ENCODE data around the gene NME8.

NME8 gene

DNA sequence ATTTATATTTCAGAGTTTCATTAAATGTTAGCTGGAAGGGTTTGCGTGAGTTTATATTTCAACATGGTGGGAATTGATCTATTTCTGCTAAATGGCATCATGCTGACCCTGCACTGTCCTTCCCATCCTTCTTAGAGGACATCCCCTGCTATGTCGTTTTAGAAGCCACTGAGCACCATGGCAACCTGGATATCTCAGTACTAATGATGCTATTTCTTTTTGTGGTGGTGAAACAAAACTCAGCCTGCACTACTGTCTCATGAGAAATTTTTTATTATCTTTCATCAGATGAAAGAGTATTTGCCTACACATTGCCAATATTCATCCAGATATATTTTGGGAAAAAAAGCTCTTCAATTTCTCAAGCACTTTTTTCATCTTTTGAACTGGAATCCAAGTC, 84.1 kb downstream of the NME8 start:
- TF ChIP-seq YY1 (IDR thresholded peaks at IDR 0.05; ENCODE audit: low read depth) (no peak), FOXM1 (IDR thresholded peaks at IDR 0.05; ENCODE audit: borderline replicate concordance, low read depth) (no peak), RAD21 (IDR thresholded peaks at IDR 0.05; ENCODE audit: low read depth) (no peak)
- TF ChIP-seq, protein P1, sequence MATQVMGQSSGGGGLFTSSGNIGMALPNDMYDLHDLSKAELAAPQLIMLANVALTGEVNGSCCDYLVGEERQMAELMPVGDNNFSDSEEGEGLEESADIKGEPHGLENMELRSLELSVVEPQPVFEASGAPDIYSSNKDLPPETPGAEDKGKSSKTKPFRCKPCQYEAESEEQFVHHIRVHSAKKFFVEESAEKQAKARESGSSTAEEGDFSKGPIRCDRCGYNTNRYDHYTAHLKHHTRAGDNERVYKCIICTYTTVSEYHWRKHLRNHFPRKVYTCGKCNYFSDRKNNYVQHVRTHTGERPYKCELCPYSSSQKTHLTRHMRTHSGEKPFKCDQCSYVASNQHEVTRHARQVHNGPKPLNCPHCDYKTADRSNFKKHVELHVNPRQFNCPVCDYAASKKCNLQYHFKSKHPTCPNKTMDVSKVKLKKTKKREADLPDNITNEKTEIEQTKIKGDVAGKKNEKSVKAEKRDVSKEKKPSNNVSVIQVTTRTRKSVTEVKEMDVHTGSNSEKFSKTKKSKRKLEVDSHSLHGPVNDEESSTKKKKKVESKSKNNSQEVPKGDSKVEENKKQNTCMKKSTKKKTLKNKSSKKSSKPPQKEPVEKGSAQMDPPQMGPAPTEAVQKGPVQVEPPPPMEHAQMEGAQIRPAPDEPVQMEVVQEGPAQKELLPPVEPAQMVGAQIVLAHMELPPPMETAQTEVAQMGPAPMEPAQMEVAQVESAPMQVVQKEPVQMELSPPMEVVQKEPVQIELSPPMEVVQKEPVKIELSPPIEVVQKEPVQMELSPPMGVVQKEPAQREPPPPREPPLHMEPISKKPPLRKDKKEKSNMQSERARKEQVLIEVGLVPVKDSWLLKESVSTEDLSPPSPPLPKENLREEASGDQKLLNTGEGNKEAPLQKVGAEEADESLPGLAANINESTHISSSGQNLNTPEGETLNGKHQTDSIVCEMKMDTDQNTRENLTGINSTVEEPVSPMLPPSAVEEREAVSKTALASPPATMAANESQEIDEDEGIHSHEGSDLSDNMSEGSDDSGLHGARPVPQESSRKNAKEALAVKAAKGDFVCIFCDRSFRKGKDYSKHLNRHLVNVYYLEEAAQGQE (IDR thresholded peaks at IDR 0.05; ENCODE audit: low read depth), result no peak

DNA sequence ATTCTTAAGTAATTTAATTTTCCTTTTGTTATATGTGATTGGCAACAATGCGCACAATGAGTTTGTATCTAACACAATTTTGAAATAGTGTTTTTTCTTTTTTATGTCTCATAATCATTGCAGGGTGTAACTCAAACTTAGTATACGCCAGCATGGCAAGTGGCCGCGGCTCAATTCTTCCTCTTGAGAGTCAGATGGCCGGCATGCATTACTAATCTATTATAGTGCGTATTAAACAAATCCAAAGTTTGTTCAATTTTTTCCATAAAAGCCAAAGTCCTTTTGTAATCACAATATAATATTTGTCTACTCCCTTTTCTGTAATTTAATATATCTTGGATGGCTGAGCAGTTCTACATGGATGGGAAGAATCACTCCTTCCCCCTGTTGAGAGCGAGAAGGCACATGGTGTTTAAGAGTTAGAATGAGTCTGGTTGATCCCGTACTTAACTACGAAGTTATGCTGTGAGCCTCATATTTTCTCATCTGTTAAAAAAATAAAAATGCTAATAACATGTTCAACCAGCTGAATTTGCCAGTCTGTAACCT, 84.7 kb downstream of the NME8 start:
- TF ChIP-seq ZBTB7A (IDR thresholded peaks at IDR 0.05; ENCODE audit: low read depth) (no peak), EP300 (IDR thresholded peaks at IDR 0.05; ENCODE audit: borderline replicate concordance) (no peak), NFIC (IDR thresholded peaks at IDR 0.05) (no peak), TAF1 (IDR thresholded peaks at IDR 0.05; ENCODE audit: low read depth) (no peak), EGR1 (IDR thresholded peaks at IDR 0.05) (no peak), RAD21 (IDR thresholded peaks at IDR 0.05; ENCODE audit: low read depth) (no peak)

DNA sequence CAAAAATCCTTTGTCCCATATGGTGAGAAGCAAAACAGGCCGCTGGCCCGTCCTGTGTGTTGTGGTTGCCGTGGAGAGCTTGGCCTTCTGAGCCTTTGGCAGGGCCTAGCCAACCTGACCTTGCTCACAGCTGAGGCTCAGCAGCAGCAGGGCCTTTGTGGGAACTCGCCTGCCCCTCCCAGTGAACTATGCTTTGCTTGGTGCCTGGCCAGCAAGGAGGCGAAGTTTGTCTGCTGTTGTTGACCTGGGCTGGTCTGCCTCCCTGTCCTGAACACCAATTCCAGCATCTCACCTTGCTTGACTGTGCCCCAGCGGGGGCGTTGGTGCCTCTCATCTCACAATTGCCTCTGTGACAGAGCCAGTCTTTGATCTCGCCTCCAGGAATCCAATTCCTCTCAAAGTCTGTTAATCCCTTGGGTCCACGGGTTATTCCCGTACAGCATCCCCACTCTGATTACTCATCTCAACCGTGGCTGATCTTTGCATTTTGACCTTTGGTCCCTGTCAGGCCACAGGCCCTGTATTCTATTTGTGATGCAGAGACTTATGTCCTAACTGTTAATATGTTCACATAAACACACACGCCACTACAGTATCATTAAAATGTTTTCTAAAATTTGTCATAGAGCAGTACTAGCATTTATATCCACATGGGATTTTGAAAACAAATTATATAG, 94.7 kb downstream of the NME8 start:
- TF ChIP-seq YY1 (IDR thresholded peaks at IDR 0.05; ENCODE audit: low read depth) (no peak), ZBTB7A (IDR thresholded peaks at IDR 0.05; ENCODE audit: low read depth) (no peak), NFIC (IDR thresholded peaks at IDR 0.05) (no peak), CREB1 (IDR thresholded peaks at IDR 0.05; ENCODE audit: low read depth) (no peak), RAD21 (IDR thresholded peaks at IDR 0.05; ENCODE audit: low read depth) (no peak), TEAD4 (IDR thresholded peaks at IDR 0.05) (no peak), TAF1 (IDR thresholded peaks at IDR 0.05; ENCODE audit: low read depth) (no peak), TCF12 (IDR thresholded peaks at IDR 0.05; ENCODE audit: low read depth) (no peak)
- TF ChIP-seq, protein P1 (IDR thresholded peaks at IDR 0.05; ENCODE audit: low read depth), result no peak

DNA sequence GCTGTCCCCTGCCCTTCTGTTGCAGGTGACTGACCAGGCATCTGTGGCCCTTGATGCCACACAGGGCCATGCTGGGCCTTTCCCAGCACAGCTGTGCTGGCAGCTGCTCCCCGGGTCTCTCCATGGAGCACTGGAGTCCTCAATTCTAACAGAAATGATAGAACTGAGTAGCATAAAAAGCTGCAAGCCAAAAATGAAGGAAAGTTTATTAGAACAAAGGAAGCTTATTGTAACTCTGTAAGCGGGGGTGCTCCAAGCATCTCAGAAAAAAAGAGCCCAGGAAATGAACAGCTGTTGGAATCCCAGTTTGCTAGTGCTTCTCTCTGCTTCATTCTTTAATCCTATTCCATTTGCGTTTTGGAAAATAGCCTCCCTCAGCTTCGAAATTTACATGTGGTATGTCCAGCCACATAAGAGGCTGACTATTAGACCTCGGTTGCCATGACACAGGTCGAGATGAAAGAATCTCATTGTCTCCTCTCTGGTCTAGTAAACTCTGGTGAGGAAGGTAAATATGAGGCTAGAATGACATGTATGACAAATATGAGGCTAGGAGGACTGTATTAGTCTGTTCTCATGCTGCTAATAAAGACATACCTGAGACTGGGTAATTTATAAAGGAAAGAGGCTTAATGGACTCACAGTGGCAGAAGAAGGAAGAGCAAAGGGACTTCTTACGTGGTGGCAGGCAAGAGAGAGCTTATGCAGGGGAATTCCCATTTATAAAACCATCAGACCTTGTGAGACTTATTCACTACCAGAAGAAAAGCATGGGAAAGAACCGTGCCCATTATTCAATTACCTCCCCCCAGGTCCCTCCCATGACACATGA, 95.7 kb downstream of the NME8 start:
- TF ChIP-seq YY1 (IDR thresholded peaks at IDR 0.05; ENCODE audit: low read depth) (no peak), CREB1 (IDR thresholded peaks at IDR 0.05; ENCODE audit: low read depth) (no peak), ZBTB7A (IDR thresholded peaks at IDR 0.05; ENCODE audit: low read depth) (no peak), NFIC (IDR thresholded peaks at IDR 0.05) (no peak), CEBPB (IDR thresholded peaks at IDR 0.05) (no peak), TEAD4 (IDR thresholded peaks at IDR 0.05) (no peak), EP300 (IDR thresholded peaks at IDR 0.05; ENCODE audit: borderline replicate concordance) (no peak), RAD21 (IDR thresholded peaks at IDR 0.05; ENCODE audit: low read depth) (no peak), TAF1 (IDR thresholded peaks at IDR 0.05; ENCODE audit: low read depth) (no peak), EGR1 (IDR thresholded peaks at IDR 0.05) (no peak), FOXM1 (IDR thresholded peaks at IDR 0.05; ENCODE audit: borderline replicate concordance, low read depth) (no peak), TCF12 (IDR thresholded peaks at IDR 0.05; ENCODE audit: low read depth) (no peak)
- TF ChIP-seq, protein P1 (IDR thresholded peaks at IDR 0.05; ENCODE audit: low read depth), result no peak
- TF ChIP-seq, protein P2, sequence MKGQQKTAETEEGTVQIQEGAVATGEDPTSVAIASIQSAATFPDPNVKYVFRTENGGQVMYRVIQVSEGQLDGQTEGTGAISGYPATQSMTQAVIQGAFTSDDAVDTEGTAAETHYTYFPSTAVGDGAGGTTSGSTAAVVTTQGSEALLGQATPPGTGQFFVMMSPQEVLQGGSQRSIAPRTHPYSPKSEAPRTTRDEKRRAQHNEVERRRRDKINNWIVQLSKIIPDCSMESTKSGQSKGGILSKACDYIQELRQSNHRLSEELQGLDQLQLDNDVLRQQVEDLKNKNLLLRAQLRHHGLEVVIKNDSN (IDR thresholded peaks at IDR 0.05), result no peak
- TF ChIP-seq, protein P3, sequence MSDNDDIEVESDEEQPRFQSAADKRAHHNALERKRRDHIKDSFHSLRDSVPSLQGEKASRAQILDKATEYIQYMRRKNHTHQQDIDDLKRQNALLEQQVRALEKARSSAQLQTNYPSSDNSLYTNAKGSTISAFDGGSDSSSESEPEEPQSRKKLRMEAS (IDR thresholded peaks at IDR 0.05), result no peak

DNA sequence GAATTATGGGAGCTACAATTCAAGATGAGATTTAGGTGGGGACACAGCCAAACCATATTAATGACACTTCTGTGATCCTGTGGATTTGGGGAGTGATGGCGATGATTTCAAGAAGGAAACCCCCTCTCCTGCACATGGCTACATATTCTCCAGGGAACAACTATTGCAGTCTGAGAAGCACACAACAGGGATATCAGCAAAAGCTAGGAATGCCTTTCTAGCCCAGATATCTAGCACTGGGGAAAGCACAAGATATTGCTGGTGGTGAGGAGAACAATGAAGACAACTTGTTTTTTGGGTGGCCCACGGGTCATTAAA, 96.3 kb downstream of the NME8 start:
- TF ChIP-seq NFIC (IDR thresholded peaks at IDR 0.05), result no peak

Measured in Ishikawa (cell line).